ENCODE measurements around the gene DCP1B. TPM values are rescaled to one million over a fixed set of nuclear protein-coding genes. Genes with fewer than 3 reads are reported as not detected.
A peak's percentile ranks its signal among the peaks of the same experiment; 100 is the strongest.

The DCP1B gene
- total RNA-seq, 2 donors from 2014 or later = 9.6 to 10.8 TPM

DNA sequence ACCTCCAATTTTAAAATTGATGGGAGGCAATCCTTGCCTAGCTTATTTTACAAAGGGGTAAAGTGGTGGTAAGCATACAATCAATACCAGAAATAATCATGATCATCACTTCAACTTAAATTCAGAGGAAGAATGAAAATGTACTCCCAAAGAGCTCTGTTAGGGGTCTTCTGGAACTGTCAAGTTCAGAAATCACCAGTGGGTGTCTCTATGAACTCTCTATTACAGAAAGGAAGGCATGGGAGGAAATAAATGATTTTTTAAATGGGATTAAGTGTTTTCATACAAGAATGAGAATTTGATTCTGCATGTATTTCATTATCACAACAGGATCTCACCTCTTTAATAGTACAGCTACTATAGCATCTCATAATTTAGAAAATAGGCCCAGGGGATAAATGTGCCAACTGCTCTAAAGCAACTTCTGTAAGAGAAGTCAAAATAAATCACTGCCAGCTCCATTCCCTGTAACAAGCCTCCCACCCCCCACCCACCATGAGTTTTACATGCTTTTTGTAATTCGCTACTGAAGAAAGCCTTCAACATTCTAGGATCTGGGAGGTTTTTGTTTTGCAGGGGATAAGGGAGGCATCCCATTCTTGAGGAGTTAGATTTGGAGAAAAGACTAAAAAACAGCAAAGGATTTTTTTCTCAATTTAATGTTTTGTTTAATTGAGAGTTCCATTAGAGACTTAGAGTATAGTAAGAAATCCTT is 9.7 kb downstream of the DCP1B start:
- TF ChIP-seq, protein P1, sequence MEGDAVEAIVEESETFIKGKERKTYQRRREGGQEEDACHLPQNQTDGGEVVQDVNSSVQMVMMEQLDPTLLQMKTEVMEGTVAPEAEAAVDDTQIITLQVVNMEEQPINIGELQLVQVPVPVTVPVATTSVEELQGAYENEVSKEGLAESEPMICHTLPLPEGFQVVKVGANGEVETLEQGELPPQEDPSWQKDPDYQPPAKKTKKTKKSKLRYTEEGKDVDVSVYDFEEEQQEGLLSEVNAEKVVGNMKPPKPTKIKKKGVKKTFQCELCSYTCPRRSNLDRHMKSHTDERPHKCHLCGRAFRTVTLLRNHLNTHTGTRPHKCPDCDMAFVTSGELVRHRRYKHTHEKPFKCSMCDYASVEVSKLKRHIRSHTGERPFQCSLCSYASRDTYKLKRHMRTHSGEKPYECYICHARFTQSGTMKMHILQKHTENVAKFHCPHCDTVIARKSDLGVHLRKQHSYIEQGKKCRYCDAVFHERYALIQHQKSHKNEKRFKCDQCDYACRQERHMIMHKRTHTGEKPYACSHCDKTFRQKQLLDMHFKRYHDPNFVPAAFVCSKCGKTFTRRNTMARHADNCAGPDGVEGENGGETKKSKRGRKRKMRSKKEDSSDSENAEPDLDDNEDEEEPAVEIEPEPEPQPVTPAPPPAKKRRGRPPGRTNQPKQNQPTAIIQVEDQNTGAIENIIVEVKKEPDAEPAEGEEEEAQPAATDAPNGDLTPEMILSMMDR (IDR thresholded peaks at IDR 0.05) = no peak
- Histone ChIP-seq H3K27ac (peak overlapping the region; percentile 66), H3K4me3 (no peak overlapping the region), H3K4me1 (peaks cover 2% of the 10 kb centered on the region), H3K9me3 (no peaks in the 10 kb centered on the region), H3K27me3 (no peaks in the 10 kb centered on the region), H3K36me3 (no peaks in the 10 kb centered on the region), H3K9ac (ENCODE audit: low read depth in 2 of 2, low read length in 2 of 2) (peak overlapping the region in 1 of 2 donors; percentile 8)
- intact Hi-C loops (cut with DNase I) = no loop called here
- no peak for DNase-seq

DNA sequence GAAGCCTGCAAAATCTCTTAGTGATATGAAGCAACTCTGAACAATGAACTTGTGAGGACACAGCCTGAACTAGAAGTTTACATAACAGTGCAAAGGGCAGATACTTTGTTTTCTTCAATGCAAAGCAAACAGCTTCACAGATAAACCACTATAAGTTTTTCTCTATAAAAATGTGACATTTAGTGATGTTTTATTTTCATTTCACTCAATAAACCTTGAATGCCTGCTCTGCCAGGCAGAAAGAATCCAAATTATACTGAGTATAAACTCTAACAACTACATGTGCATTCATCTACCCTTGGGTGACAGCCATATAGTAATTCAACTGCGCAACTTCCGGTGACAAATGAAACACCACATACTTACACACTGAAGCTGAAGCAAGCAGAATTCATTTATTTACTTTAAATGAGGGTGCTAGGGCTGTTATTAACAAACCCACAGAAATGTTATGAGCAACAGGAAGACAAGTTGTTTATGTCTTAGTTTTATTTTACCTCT is 10.3 kb downstream of the DCP1B start:
- Histone ChIP-seq H3K27ac (peak overlapping the region; percentile 66), H3K4me3 (no peak overlapping the region)

GRCh38 chr12:1993341-1993740 is 10.9 kb downstream of the DCP1B start:
- Histone ChIP-seq H3K9ac (ENCODE audit: low read depth in 2 of 2, low read length in 2 of 2) (no peak overlapping the region), H3K4me3 (no peak overlapping the region), H3K36me3 (no peaks in the 10 kb centered on the region), H3K27ac (no peak overlapping the region), H3K4me1 (peaks cover 2% of the 10 kb centered on the region), H3K27me3 (no peaks in the 10 kb centered on the region), H3K9me3 (no peaks in the 10 kb centered on the region)
- intact Hi-C loops (cut with DNase I) = no loop called here
- no peak for DNase-seq
- TF ChIP-seq, protein P1 (IDR thresholded peaks at IDR 0.05) = no peak

More for the DNA sequence above, 10.3 kb downstream of the DCP1B start:
- Histone ChIP-seq H3K36me3 (no peaks in the 10 kb centered on the region), H3K27me3 (no peaks in the 10 kb centered on the region), H3K9ac (ENCODE audit: low read depth in 2 of 2, low read length in 2 of 2) (peak overlapping the region in 1 of 2 donors; percentile 8), H3K9me3 (no peaks in the 10 kb centered on the region), H3K4me1 (peaks cover 2% of the 10 kb centered on the region)
- intact Hi-C loops (cut with DNase I) = no loop called here
- TF ChIP-seq, protein P1 (IDR thresholded peaks at IDR 0.05) = no peak
- DNase-seq = peak; percentile 54

- intact Hi-C loops (cut with DNase I) = no loop called here
- Histone ChIP-seq H3K4me1 (peaks cover 2% of the 10 kb centered on the region), H3K36me3 (no peaks in the 10 kb centered on the region), H3K4me3 (no peak overlapping the region), H3K27ac (no peak overlapping the region), H3K9me3 (no peaks in the 10 kb centered on the region), H3K27me3 (no peaks in the 10 kb centered on the region), H3K9ac (ENCODE audit: low read depth in 2 of 2, low read length in 2 of 2) (no peak overlapping the region)
- TF ChIP-seq, protein P1 (IDR thresholded peaks at IDR 0.05) = no peak
- DNase-seq = no peak
These were observed 11.5 kb downstream of the DCP1B start for GRCh38 chr12:1992732-1993131.

GRCh38 chr12:1989111-1989510 is 15.1 kb downstream of the DCP1B start:
- peaks cover 2% of the 10 kb centered on the region for H3K4me1 ChIP-seq
- no peaks in the 10 kb centered on the region for H3K36me3 ChIP-seq
- H3K27me3 ChIP-seq = no peaks in the 10 kb centered on the region
- no peaks in the 10 kb centered on the region for H3K9me3 ChIP-seq
- TF ChIP-seq, protein P1 (IDR thresholded peaks at IDR 0.05) = no peak
- H3K9ac ChIP-seq (ENCODE audit: low read depth in 2 of 2, low read length in 2 of 2) = no peak overlapping the region
- H3K4me3 ChIP-seq = no peak overlapping the region
- intact Hi-C loops (cut with DNase I) = no loop called here
- no peak overlapping the region for H3K27ac ChIP-seq
- DNase-seq = no peak
